GM12878 (cell line): ENCODE measurements around the gene CCDC106. TPM values are rescaled to one million over a fixed set of nuclear protein-coding genes. Genes with fewer than 3 reads are reported as not detected.

Experiments
- ATAC-seq: fragments of 200-7000 bp; cut with Tn5 transposase; 3 replicates; pipeline ENCODE4 v1.9.1; 2020; ENCODE audit warnings: mild to moderate bottlenecking, moderate library complexity
- BruUV-seq: library from RNA; stranded (reverse); fragments of 400-500 nt; replicated peaks from 2 replicates; lab custom pipeline; 2021; lab: Mats Ljungman, UMichigan
- CTCF ChIA-PET: fragments of 300-600 bp; sonication (Branson Sonifier 250); formaldehyde crosslinking; extraction: SDS; loops from one replicate; lab custom pipeline; 2021; ENCODE audit warnings: inconsistent platforms; lab: Yijun Ruan, JAX
- POLR2A ChIA-PET: fragments of 350-600 bp; formaldehyde crosslinking; extraction: SDS; loops from one replicate; lab custom pipeline; 2021; ENCODE audit warnings: inconsistent platforms; lab: Charles Lee
- RAD21 ChIA-PET: fragments of 300-600 bp; sonication (Branson Sonifier 250); formaldehyde crosslinking; loops from one replicate; lab custom pipeline; 2023; ENCODE audit warnings: antibody characterized with exemption; ENCODE audit not compliant: unreplicated experiment; lab: Charles Lee
- SMC1A ChIA-PET: fragments of 300-600 bp; sonication (Branson Sonifier 250); formaldehyde crosslinking; loops from one replicate; lab custom pipeline; 2023; ENCODE audit not compliant: unreplicated experiment, uncharacterized antibody; lab: Charles Lee
- DNase-seq: peaks from one replicate; pipeline ENCODE4 v3.0.0-alpha.2; 2011; ENCODE audit warnings: low read depth, low spot score
- FAIRE-seq: peaks from 3 replicates; lab custom pipeline; 2011; peaks lifted over from hg19 to GRCh38; lab: Jason Lieb, UNC
- H2AFZ ChIP-seq: 2 replicates; pipeline ENCODE4 v1.6.0; 2011; ENCODE audit warnings: low read depth, low read length, control low read depth; ENCODE audit not compliant: control insufficient read depth
- H3K27ac ChIP-seq: 2 replicates; pipeline ENCODE4 v1.5.1; 2011; ENCODE audit warnings: control low read depth; ENCODE audit not compliant: control insufficient read depth, insufficient read depth
- H3K27me3 ChIP-seq, 2 experiments: replicated peaks in 1 of 2; 2 replicates each; pipeline versions ENCODE4 v1.6.0 to v1.6.1; 2011; ENCODE audit warnings: low read length in 1 of 2; ENCODE audit not compliant: control insufficient read depth in 2 of 2, insufficient read depth in 2 of 2
- H3K36me3 ChIP-seq, 2 experiments: 2 replicates each; pipeline ENCODE4 v1.5.1; 2011; ENCODE audit warnings: low read length in 1 of 2; ENCODE audit not compliant: control insufficient read depth in 2 of 2, insufficient read depth in 2 of 2
- H3K4me1 ChIP-seq: 2 replicates; pipeline ENCODE4 v1.6.1; 2011; ENCODE audit warnings: mild to moderate bottlenecking, low read length, moderate library complexity, mixed read lengths; ENCODE audit not compliant: control insufficient read depth, insufficient read depth
- H3K4me2 ChIP-seq: 2 replicates; pipeline ENCODE4 v1.6.0; 2011; ENCODE audit warnings: control low read depth; ENCODE audit not compliant: control insufficient read depth, insufficient read depth
- H3K4me3 ChIP-seq: fragments of 200-600 bp; sonication (generic); 2 replicates; pipeline ENCODE4 v1.5.1; 2016
- H3K79me2 ChIP-seq: 2 replicates; pipeline ENCODE4 v1.6.0; 2011; ENCODE audit warnings: low read length; ENCODE audit not compliant: control insufficient read depth, insufficient read depth
- H3K9ac ChIP-seq: 2 replicates; pipeline ENCODE4 v1.8.0; 2011; ENCODE audit warnings: low read length, control low read depth, mixed read lengths; ENCODE audit not compliant: control insufficient read depth, insufficient read depth
- H3K9me3 ChIP-seq: replicated peaks from 3 replicates; pipeline ENCODE4 v1.5.1; 2011; ENCODE audit warnings: mild to moderate bottlenecking, low read length; ENCODE audit not compliant: control insufficient read depth, insufficient read depth
- H4K20me1 ChIP-seq: 2 replicates; pipeline ENCODE4 v1.6.0; 2011; ENCODE audit not compliant: control insufficient read depth, insufficient read depth
- CBX3 ChIP-seq: fragments of 200-600 bp; sonication (generic); IDR thresholded peaks from 2 replicates; pipeline ENCODE4 v1.6.1; 2016; ENCODE audit warnings: low read depth, borderline replicate concordance
- CREM ChIP-seq: IDR thresholded peaks from 2 replicates; pipeline ENCODE4 v1.6.1; 2014; ENCODE audit warnings: antibody characterized with exemption, low read depth
- HDGF ChIP-seq: fragments of 450-650 bp; IDR thresholded peaks from 2 replicates; pipeline ENCODE4 v1.6.1; 2016; ENCODE audit warnings: antibody characterized with exemption
- IKZF1 ChIP-seq: fragments of 450-650 bp; conservative IDR thresholded peaks from 2 replicates; pipeline ENCODE4 v1.6.1; 2017; ENCODE audit warnings: antibody characterized with exemption, mild to moderate bottlenecking
- KLF5 ChIP-seq: fragments of 450-650 bp; IDR thresholded peaks from 2 replicates; pipeline ENCODE4 v1.6.1; 2014; ENCODE audit warnings: mild to moderate bottlenecking; ENCODE audit not compliant: partially characterized antibody
- LARP7 ChIP-seq: fragments of 450-650 bp; IDR thresholded peaks from 2 replicates; pipeline ENCODE4 v1.6.1; 2017; ENCODE audit warnings: mild to moderate bottlenecking
- PKNOX1 ChIP-seq: fragments of 450-650 bp; IDR thresholded peaks from 2 replicates; pipeline ENCODE4 v1.6.1; 2016; ENCODE audit warnings: mild to moderate bottlenecking
- POU2F2 ChIP-seq: IDR thresholded peaks from 3 replicates; pipeline ENCODE4 v1.6.1; 2011; ENCODE audit warnings: low read depth, mild to moderate bottlenecking, low read length, borderline replicate concordance
- PRDM15 ChIP-seq: fragments of 450-650 bp; formaldehyde crosslinking; IDR thresholded peaks from 2 replicates; pipeline ENCODE4 v1.4.0; 2020; ENCODE audit warnings: mild to moderate bottlenecking, moderate library complexity
- TAF1 ChIP-seq: IDR thresholded peaks from 2 replicates; pipeline ENCODE4 v1.6.1; 2011; ENCODE audit warnings: mild to moderate bottlenecking, low read depth, low read length, borderline replicate concordance
- ZBTB40 ChIP-seq: fragments of 450-650 bp; IDR thresholded peaks from 2 replicates; pipeline ENCODE4 v1.6.1; 2016; ENCODE audit warnings: mild to moderate bottlenecking, moderate library complexity, borderline replicate concordance
- ZNF207 ChIP-seq: fragments of 450-650 bp; IDR thresholded peaks from 2 replicates; pipeline ENCODE4 v1.6.1; 2014; ENCODE audit warnings: antibody characterized with exemption, mild to moderate bottlenecking, borderline replicate concordance
- ZNF24 ChIP-seq: fragments of 450-650 bp; IDR thresholded peaks from 2 replicates; pipeline ENCODE4 v1.6.1; 2017; ENCODE audit warnings: antibody characterized with exemption, mild to moderate bottlenecking
- WGBS: methylation state at CpG from one replicate; pipeline ENCODE4 v1.1.6; 2016; ENCODE audit warnings: low lambda C conversion rate; ENCODE audit not compliant: insufficient replicate concordance, insufficient coverage; ENCODE audit errors: missing lambda C conversion rate; 5-methylcytosine and 5-hydroxymethylcytosine counted together
- in situ Hi-C: fragments of 300-500 bp; cut with MboI; formaldehyde crosslinking; loops from 9 replicates; pipeline ENCODE4 v1.14.3; 2018; ENCODE audit warnings: mixed read lengths
- intact Hi-C: fragments of 100-400 bp; cut with micrococcal nuclease; formaldehyde crosslinking; loops from one replicate; pipeline ENCODE4 v1.14.2; 2022; ENCODE audit not compliant: unreplicated experiment
- polyA plus RNA-seq, 11 experiments: library from polyadenylated mRNA; depleted of rRNA in 4 of 11; unstranded in 6 of 11; stranded (reverse) in 5 of 11; fragments of >200 nt; fragmentation: Nextera tagmentation in 4 of 11; fragmentation: Illumina TruSeq in 1 of 11; extraction: Ambion mirVana in 4 of 11; extraction: Trizol in 1 of 11; gene quantifications; 1 replicate in 1 of 11; 2 replicates in 10 of 11; pipeline versions ENCODE4 v1.2.1 to v1.2.3, GENCODE V29; 2011 to 2016; ENCODE audit warnings: inconsistent platforms in 2 of 11, missing spikeins in 2 of 11, low read depth in 1 of 11
- total RNA-seq, 4 experiments: library from RNA; depleted of rRNA in 3 of 4; stranded (reverse); fragments of >200 nt in 3 of 4; fragmentation: Illumina TruSeq in 1 of 4; extraction: Trizol in 1 of 4; gene quantifications; 2 replicates each; pipeline versions ENCODE4 v1.2.1 to v1.2.3, GENCODE V29; 2013 to 2021

The CCDC106 gene
- total and polyA plus RNA-seq, 10 of the 15 experiments (the other 5 are each of a cell fraction or from before 2014, with no cell fraction given): 0.04 to 35.9 (median 19.8) TPM

- peak overlapping the region; percentile 74; the same call in 1 of the 2 replicates for H3K4me3 ChIP-seq
- peak overlapping the region; percentile 95 for H3K9ac ChIP-seq
- peaks cover 2% of the 10 kb centered on the region; the same call in 2 of the 3 replicates for H3K9me3 ChIP-seq
- intact Hi-C loops: no loop called here
- peak overlapping the region; percentile 56 for H3K4me2 ChIP-seq
- FAIRE-seq: peak; percentile 97
- peak; percentile 83 for ATAC-seq
- H3K79me2 ChIP-seq: peaks cover 10% of the 10 kb centered on the region
- in situ Hi-C loops: no loop called here
- RAD21 ChIA-PET: interaction anchor here (1.2 to 2.6 kb wide), 8 partner anchors 12 to 215 kb away, joined by 4 to 11 read pairs (median 4); partner anchors contain the start of genes TMEM238, ZNF579, ZNF628 and ZNF784
- H3K4me1 ChIP-seq: peaks cover 6% of the 10 kb centered on the region; the same call in 1 of the 2 replicates
- H2AFZ ChIP-seq: peak overlapping the region; percentile 77
- no peaks in the 10 kb centered on the region for H3K27me3 ChIP-seq
- peak overlapping the region; percentile 99 for H3K27ac ChIP-seq
- SMC1A ChIA-PET: interaction anchor here (0.9 to 2.3 kb wide), 6 partner anchors 8 to 122 kb away, joined by 3 to 16 read pairs (median 4); partner anchors contain the start of gene NAT14
- 9% methylated on average over 23 of the region's 26 CpGs for WGBS
- no TSS peak for BruUV-seq
- POLR2A ChIA-PET: interaction anchor here (0.5 to 1.6 kb wide), 18 partner anchors 10 to 1479 kb away, joined by 3 to 7 read pairs (median 4); partner anchors contain the start of genes CCDC106, HSPBP1, ISOC2 and TMEM238
- H3K36me3 ChIP-seq: peaks cover 0 to 8% of the 10 kb centered on the region in 2 experiments; a peak in 1 of 4 replicates
- CTCF ChIA-PET: interaction anchor here (1.0 to 2.4 kb wide), 5 partner anchors 11 to 95 kb away, joined by 3 to 11 read pairs (median 9); partner anchors contain the start of gene U2AF2
- DNase-seq: peak; percentile 82
- no peaks in the 10 kb centered on the region for H4K20me1 ChIP-seq
- peak; percentile 80; the same call in 1 of the 2 replicates for TF ChIP-seq ZNF207
- no peak for TF ChIP-seq ZBTB40
- peak; percentile 74; the same call in 1 of the 2 replicates for TF ChIP-seq LARP7
- no peak for TF ChIP-seq IKZF1
- TF ChIP-seq HDGF: peak; percentile 100
- peak; percentile 51; the same call in 1 of the 2 replicates for TF ChIP-seq TAF1
- no peak for TF ChIP-seq PRDM15 (CRISPR knock-in tag)
- peak; percentile 51 for TF ChIP-seq PKNOX1
- TF ChIP-seq ZNF24: no peak
- TF ChIP-seq POU2F2: 0 out of 3 replicates have a peak, but pooled peaks have one; percentile 42
- TF ChIP-seq CREM: no peak
- TF ChIP-seq CBX3: no peak
- TF ChIP-seq KLF5: peak; percentile 62
Observed at GRCh38 chr19:55598719-55599467, 49.1 kb upstream of the CCDC106 start.
